SK-N-MC (cell line): ENCODE results near the gene SDSL.

Source experiments
- EZH2 ChIP-seq: fragments of 200-600 bp; sonication (generic); IDR thresholded peaks from one replicate; pipeline ENCODE4 v1.6.1; 2017; ENCODE audit warnings: antibody characterized with exemption
- FOXP2 ChIP-seq: optimal IDR thresholded peaks from 2 replicates; pipeline ENCODE3; 2011; ENCODE audit warnings: mild to moderate bottlenecking, moderate library complexity; ENCODE audit not compliant: insufficient read depth; ENCODE audit errors: extremely low read length, control extremely low read depth
- POLR2AphosphoS5 ChIP-seq: IDR thresholded peaks from 2 replicates; pipeline ENCODE4 v1.6.1; 2012; ENCODE audit warnings: mild to moderate bottlenecking, low read depth, low read length, borderline replicate concordance

- TF ChIP-seq EZH2, result no peak
- no peak for TF ChIP-seq POLR2AphosphoS5
- TF ChIP-seq FOXP2, result no peak
These were observed 39.5 kb downstream of the SDSL start for GRCh38 chr12:113461666-113462065.
